ENCODE measurements around the gene LIX1L.

GRCh38 chr1:145916745-145917144, 41.1 kb downstream of the LIX1L start:
- TF ChIP-seq POLR2AphosphoS5 (IDR thresholded peaks at IDR 0.05): no peak
- TF ChIP-seq, protein P1, sequence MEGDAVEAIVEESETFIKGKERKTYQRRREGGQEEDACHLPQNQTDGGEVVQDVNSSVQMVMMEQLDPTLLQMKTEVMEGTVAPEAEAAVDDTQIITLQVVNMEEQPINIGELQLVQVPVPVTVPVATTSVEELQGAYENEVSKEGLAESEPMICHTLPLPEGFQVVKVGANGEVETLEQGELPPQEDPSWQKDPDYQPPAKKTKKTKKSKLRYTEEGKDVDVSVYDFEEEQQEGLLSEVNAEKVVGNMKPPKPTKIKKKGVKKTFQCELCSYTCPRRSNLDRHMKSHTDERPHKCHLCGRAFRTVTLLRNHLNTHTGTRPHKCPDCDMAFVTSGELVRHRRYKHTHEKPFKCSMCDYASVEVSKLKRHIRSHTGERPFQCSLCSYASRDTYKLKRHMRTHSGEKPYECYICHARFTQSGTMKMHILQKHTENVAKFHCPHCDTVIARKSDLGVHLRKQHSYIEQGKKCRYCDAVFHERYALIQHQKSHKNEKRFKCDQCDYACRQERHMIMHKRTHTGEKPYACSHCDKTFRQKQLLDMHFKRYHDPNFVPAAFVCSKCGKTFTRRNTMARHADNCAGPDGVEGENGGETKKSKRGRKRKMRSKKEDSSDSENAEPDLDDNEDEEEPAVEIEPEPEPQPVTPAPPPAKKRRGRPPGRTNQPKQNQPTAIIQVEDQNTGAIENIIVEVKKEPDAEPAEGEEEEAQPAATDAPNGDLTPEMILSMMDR (IDR thresholded peaks at IDR 0.05 in 8 of 11, conservative IDR thresholded peaks at IDR 0.05 in 3 of 11): no peak

All from spleen (tissue), 7 donors.